Measurements from ENCODE around the gene CLIC5.

CLIC5 gene

DNA sequence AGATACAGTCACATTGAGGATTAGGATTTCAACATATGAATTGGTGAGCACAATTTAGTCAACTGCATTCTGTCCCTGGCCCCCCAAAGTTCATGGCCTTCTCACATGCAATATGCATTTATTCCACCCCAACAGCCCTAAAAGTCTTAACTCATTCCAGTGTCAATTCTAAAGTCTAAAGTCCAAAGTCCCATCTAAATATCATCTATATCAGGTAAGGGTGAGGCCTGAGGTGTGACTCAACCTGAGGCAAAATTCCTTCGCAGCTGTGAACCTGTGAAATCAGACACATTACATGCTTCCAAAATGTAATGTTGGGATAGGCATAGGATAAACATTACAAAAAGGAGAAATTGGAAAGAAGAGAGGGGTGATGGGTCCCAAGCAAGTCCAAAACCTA is 27.8 kb downstream of the CLIC5 start:
- TF ChIP-seq, protein P1, sequence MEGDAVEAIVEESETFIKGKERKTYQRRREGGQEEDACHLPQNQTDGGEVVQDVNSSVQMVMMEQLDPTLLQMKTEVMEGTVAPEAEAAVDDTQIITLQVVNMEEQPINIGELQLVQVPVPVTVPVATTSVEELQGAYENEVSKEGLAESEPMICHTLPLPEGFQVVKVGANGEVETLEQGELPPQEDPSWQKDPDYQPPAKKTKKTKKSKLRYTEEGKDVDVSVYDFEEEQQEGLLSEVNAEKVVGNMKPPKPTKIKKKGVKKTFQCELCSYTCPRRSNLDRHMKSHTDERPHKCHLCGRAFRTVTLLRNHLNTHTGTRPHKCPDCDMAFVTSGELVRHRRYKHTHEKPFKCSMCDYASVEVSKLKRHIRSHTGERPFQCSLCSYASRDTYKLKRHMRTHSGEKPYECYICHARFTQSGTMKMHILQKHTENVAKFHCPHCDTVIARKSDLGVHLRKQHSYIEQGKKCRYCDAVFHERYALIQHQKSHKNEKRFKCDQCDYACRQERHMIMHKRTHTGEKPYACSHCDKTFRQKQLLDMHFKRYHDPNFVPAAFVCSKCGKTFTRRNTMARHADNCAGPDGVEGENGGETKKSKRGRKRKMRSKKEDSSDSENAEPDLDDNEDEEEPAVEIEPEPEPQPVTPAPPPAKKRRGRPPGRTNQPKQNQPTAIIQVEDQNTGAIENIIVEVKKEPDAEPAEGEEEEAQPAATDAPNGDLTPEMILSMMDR (conservative IDR thresholded peaks at IDR 0.05; ENCODE audit: low read depth, low read length), result no peak
- H2AFZ ChIP-seq (ENCODE audit: low read depth), result no peak overlapping the region
- no peak overlapping the region for H3K4me3 ChIP-seq (IDR thresholded peaks at IDR 0.05; ENCODE audit: insufficient read depth, low read depth, low read length)
- no peaks in the 10 kb centered on the region for H3K79me2 ChIP-seq (ENCODE audit: insufficient read depth, low read depth)
- no peaks in the 10 kb centered on the region for H4K20me1 ChIP-seq (ENCODE audit: insufficient read depth)
- peak overlapping the region; percentile 63; the same call in 1 of the 2 replicates for H3K4me2 ChIP-seq
- no peaks in the 10 kb centered on the region for H3K36me3 ChIP-seq (ENCODE audit: insufficient read depth)
- no peaks in the 10 kb centered on the region for H3K27me3 ChIP-seq (ENCODE audit: insufficient read depth, low read depth)
- H3K4me1 ChIP-seq (ENCODE audit: low read depth, poor library complexity, severe bottlenecking), result peaks cover 39% of the 10 kb centered on the region
- no peak overlapping the region for H3K27ac ChIP-seq
- H3K9ac ChIP-seq, result no peak overlapping the region

DNA sequence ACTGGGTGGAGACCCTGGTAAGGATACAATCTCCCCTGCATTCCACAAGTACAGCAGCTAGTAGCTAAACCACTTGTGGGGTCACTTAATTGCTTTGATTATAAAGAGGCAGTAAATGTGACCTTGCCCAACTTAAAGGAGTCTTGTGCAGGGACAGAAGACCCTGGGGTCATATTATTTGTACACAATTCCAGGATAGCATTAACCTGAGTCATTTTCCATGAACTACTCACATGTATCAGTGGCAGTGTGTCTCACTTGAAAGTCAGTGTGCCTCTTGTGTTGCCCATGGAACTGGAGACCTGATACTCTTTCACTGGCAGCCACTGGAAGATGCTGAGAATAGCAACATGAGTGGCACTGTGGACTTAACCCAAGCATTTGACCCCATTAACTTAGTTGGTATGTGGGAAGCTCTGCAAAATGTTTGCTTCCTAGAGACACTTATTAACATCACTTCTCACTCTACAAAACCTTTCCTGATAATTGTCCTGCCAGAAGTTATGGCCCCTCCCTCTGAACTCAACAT is 28.9 kb downstream of the CLIC5 start:
- H3K79me2 ChIP-seq (ENCODE audit: insufficient read depth, low read depth), result no peaks in the 10 kb centered on the region
- TF ChIP-seq, protein P1 (conservative IDR thresholded peaks at IDR 0.05; ENCODE audit: low read depth, low read length), result no peak
- no peak overlapping the region for H3K4me3 ChIP-seq (IDR thresholded peaks at IDR 0.05; ENCODE audit: insufficient read depth, low read depth, low read length)
- no peak overlapping the region for H3K27ac ChIP-seq
- H3K27me3 ChIP-seq (ENCODE audit: insufficient read depth, low read depth), result no peaks in the 10 kb centered on the region
- H3K4me1 ChIP-seq (ENCODE audit: low read depth, poor library complexity, severe bottlenecking), result peaks cover 39% of the 10 kb centered on the region
- no peak overlapping the region for H2AFZ ChIP-seq (ENCODE audit: low read depth)
- H3K36me3 ChIP-seq (ENCODE audit: insufficient read depth), result no peaks in the 10 kb centered on the region
- no peaks in the 10 kb centered on the region for H4K20me1 ChIP-seq (ENCODE audit: insufficient read depth)
- H3K4me2 ChIP-seq, result no peak overlapping the region
- H3K9ac ChIP-seq, result no peak overlapping the region

DNA sequence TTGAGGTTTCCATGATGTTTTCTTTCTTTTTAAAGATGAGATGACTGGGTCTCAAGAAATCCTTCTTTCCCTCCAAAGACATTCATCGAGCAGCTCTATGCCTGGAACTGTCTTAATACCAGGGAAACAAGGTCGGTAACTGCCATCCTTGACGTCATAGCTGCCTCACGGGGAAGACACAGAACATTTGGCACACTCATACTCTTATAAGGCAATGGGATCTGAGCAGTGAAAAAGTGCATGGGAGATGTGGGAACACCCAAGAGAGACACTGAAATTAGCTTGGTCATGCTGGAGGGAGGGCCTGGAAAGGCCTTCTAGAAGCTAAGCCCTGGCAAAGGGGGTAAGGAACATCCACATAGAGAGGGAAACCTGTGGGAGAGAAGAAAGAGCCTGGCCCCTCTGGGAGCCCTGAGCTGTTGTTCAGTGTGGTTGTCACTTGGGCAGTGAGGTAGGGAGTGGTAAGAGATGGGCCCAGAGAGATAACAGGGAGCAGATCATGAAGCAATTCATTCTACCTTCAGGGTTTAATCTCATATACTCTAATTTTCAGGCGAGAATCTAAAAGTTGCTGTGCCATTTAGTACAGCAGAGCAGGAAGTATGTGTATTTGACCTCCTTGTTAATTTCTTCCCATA is 30.8 kb downstream of the CLIC5 start:
- H3K27ac ChIP-seq, result no peak overlapping the region

DNA sequence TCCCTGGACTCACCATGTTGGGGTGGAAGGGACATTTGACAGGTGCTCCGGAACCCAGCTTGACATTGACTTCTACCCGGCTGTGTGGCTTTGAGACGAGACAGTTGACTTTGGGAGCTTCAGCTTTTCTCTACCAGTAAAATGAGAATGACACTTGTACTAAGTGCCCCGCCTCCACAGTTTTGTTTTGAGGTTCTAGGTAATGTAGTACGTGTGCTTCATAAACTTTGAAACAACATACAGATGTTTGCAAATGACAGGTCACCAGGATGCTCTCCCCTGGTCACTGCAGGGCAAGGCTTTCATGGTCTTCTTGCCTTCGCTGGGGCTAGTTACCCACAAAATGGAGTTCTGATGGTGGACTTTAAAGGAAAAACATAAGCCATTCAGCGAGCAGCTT is 31.3 kb downstream of the CLIC5 start:
- TF ChIP-seq, protein P1 (conservative IDR thresholded peaks at IDR 0.05; ENCODE audit: low read depth, low read length), result no peak
- Histone ChIP-seq H3K27me3 (ENCODE audit: insufficient read depth, low read depth) (no peaks in the 10 kb centered on the region), H3K4me2 (no peak overlapping the region), H3K4me3 (IDR thresholded peaks at IDR 0.05; ENCODE audit: insufficient read depth, low read depth, low read length) (no peak overlapping the region), H3K9ac (no peak overlapping the region), H3K79me2 (ENCODE audit: insufficient read depth, low read depth) (no peaks in the 10 kb centered on the region), H3K27ac (no peak overlapping the region), H3K36me3 (ENCODE audit: insufficient read depth) (no peaks in the 10 kb centered on the region), H2AFZ (ENCODE audit: low read depth) (no peak overlapping the region), H3K4me1 (ENCODE audit: low read depth, poor library complexity, severe bottlenecking) (peaks cover 22% of the 10 kb centered on the region), H4K20me1 (ENCODE audit: insufficient read depth) (no peaks in the 10 kb centered on the region)

More for the DNA sequence above, 30.8 kb downstream of the CLIC5 start:
- H3K9ac ChIP-seq, result no peak overlapping the region
- no peak overlapping the region for H2AFZ ChIP-seq (ENCODE audit: low read depth)
- no peaks in the 10 kb centered on the region for H3K79me2 ChIP-seq (ENCODE audit: insufficient read depth, low read depth)
- no peak overlapping the region for H3K4me3 ChIP-seq (IDR thresholded peaks at IDR 0.05; ENCODE audit: insufficient read depth, low read depth, low read length)
- no peaks in the 10 kb centered on the region for H4K20me1 ChIP-seq (ENCODE audit: insufficient read depth)
- peaks cover 28% of the 10 kb centered on the region for H3K4me1 ChIP-seq (ENCODE audit: low read depth, poor library complexity, severe bottlenecking)
- no peak overlapping the region for H3K4me2 ChIP-seq
- TF ChIP-seq, protein P1 (conservative IDR thresholded peaks at IDR 0.05; ENCODE audit: low read depth, low read length), result no peak
- no peaks in the 10 kb centered on the region for H3K27me3 ChIP-seq (ENCODE audit: insufficient read depth, low read depth)
- no peaks in the 10 kb centered on the region for H3K36me3 ChIP-seq (ENCODE audit: insufficient read depth)
